AG04449 (cell line): ENCODE measurements around the gene CEBPE.

Experiments
- CTCF ChIA-PET: fragments of 350-600 bp; formaldehyde crosslinking; extraction: SDS; loops from one replicate; lab custom pipeline; 2021; ENCODE audit warnings: antibody characterized with exemption; lab: Yijun Ruan, JAX
- POLR2A ChIA-PET: fragments of 400-600, 350-600 bp; formaldehyde crosslinking; extraction: SDS; loops from one replicate; lab custom pipeline; 2020; ENCODE audit warnings: antibody characterized with exemption, inconsistent platforms; lab: Yijun Ruan, JAX
- DNase-seq: peaks from one replicate; pipeline ENCODE4 v3.0.0-alpha.2; 2010; ENCODE audit warnings: low read depth, low spot score
- H3K4me3 ChIP-seq: 2 replicates; pipeline ENCODE4 v1.5.1; 2011; ENCODE audit warnings: low read depth, mild to moderate bottlenecking, control low read depth, low read length
- TF ChIP-seq, protein P1 (sequence below): IDR thresholded peaks from one replicate; pipeline ENCODE4 v1.5.1; 2011; ENCODE audit warnings: mild to moderate bottlenecking, moderate library complexity, low read length, control low read depth, inconsistent platforms; ENCODE audit not compliant: insufficient read depth; ENCODE audit errors: missing control alignments

CEBPE gene

GRCh38 chr14:23127861-23128260, 8.8 kb upstream of the CEBPE start:
- no peak overlapping the region for H3K4me3 ChIP-seq
- POLR2A ChIA-PET, result no interaction called here
- TF ChIP-seq, protein P1, sequence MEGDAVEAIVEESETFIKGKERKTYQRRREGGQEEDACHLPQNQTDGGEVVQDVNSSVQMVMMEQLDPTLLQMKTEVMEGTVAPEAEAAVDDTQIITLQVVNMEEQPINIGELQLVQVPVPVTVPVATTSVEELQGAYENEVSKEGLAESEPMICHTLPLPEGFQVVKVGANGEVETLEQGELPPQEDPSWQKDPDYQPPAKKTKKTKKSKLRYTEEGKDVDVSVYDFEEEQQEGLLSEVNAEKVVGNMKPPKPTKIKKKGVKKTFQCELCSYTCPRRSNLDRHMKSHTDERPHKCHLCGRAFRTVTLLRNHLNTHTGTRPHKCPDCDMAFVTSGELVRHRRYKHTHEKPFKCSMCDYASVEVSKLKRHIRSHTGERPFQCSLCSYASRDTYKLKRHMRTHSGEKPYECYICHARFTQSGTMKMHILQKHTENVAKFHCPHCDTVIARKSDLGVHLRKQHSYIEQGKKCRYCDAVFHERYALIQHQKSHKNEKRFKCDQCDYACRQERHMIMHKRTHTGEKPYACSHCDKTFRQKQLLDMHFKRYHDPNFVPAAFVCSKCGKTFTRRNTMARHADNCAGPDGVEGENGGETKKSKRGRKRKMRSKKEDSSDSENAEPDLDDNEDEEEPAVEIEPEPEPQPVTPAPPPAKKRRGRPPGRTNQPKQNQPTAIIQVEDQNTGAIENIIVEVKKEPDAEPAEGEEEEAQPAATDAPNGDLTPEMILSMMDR, result no peak
- CTCF ChIA-PET, result interaction anchor here (20.1 kb wide), 1 partner anchor 51 kb away, joined by 1439 read pairs; the partner anchor contains the start of gene SLC7A8
- no peak for DNase-seq

DNA sequence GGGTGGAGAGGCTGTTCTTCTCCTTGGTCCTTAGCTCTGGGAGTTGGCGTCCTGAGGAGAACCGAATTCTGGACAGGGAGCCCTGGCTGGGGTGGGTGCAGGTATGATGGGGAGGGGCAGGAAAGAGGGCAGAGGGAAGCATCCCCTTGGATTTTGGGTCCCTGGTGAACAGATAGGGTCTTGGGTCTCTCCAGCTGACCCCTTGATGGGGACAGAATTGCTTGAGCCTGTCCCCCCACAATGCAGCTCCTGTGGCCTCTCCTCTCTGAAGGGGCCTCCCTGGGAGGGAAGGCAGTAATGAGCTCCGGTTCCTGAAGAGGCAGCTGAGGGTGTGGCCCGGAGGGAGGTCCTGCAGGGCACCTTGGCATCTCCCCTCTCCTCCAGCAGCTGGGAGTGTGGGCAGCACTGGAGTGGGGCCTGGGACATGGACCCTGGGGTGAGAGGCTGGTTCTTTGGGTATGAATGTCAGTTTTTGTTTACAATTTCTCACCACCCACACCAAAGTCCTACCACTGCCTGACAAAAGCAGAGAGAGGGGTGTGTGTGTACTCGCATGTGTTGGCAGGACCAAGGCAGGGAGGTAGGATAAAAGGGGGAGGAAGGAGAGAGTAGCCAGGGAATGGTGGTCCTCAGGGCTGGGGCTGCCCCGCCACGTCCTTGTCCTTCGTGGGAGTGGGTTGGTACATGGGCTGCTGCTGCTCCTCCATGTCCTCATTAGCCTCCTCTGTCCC, 7.7 kb upstream of the CEBPE start:
- DNase-seq, result no peak
- H3K4me3 ChIP-seq, result no peak overlapping the region
- ChIA-PET POLR2A (no interaction called here), CTCF (interaction anchor here (1.0 to 20.1 kb wide), 3 partner anchors 52 to 140 kb away, joined by 3 to 1439 read pairs (median 3); partner anchors contain the start of gene SLC7A8)
- TF ChIP-seq, protein P1, result no peak

DNA sequence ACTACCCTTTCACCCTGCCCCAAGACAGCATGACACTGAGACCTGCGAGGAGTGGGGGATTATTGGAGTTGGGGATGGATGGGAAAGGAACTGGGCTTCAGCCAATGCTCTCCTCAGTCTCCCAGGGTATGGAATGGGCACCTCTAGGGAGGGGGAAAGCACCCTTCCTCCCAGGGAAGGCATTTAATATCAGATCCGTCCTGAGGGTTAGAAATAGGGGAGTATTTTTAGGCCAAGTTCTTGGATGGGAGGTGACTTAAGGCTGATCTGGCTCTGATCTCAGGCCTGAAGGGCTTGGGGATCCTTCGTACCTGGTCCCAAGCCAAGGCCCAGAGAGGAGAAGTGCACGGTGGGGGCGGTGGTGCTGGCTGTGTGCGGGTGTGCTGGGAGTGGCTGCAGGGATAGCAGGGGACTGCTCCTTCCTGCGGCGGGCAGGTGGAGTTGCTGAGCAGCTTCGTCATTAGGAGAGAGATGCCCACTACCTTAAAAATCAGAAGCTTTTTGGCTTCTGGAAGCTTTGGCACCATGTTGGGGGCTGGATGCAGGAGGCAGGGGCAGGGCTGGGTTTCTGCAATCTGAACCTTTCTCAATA, 7.0 kb upstream of the CEBPE start:
- ChIA-PET CTCF (interaction anchor here (1.0 to 20.1 kb wide), 3 partner anchors 53 to 140 kb away, joined by 3 to 1439 read pairs (median 3); partner anchors contain the start of gene SLC7A8), POLR2A (no interaction called here)
- DNase-seq, result no peak
- no peak overlapping the region for H3K4me3 ChIP-seq
- TF ChIP-seq, protein P1, result no peak

DNA sequence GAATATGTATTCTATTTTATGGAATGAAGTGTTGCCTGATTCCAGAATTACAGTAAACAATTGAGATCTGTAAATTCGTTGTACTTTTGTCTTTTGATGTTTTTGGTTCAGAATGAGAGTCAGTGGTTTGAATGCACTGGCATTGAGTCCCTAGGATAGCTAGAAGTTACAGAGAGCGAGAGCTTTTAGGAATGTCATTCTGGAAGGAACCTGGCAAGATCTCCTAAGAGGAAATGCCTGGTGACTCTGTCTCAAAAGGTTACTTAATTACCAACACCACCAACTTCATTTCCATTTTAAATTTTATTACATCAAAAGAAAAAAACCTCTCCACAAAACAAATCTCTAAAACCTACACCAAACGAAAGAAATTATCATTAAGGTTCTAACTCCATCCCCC, 6.0 kb upstream of the CEBPE start:
- CTCF ChIA-PET, result interaction anchor here (1.0 to 20.1 kb wide), 9 partner anchors 8 to 197 kb away, joined by 3 to 1439 read pairs (median 3); partner anchors contain the start of gene SLC7A8
- no peak for DNase-seq
- POLR2A ChIA-PET, result no interaction called here
- no peak overlapping the region for H3K4me3 ChIP-seq
- TF ChIP-seq, protein P1, result no peak

GRCh38 chr14:23124337-23124954, 5.4 kb upstream of the CEBPE start:
- no peak overlapping the region for H3K4me3 ChIP-seq
- ChIA-PET CTCF (interaction anchor here (1.0 to 20.1 kb wide), 8 partner anchors 8 to 197 kb away, joined by 3 to 1439 read pairs (median 3); partner anchors contain the start of gene SLC7A8), POLR2A (no interaction called here)
- TF ChIP-seq, protein P1, result no peak
- DNase-seq, result no peak
